Activated CD8-positive, alpha-beta memory T cell treated with anti-CD3 and anti-CD28 coated beads, Interleukin-2, amount 10 ng/mL, durations not matched to agents 7 days and 5 days (primary cell): ENCODE data around the gene GTF2A2. TPM values are rescaled to one million over a fixed set of nuclear protein-coding genes. Genes with fewer than 3 reads are reported as not detected.
A peak's percentile ranks its signal among the peaks of the same experiment; 100 is the strongest.
"Not testable (repeated sequence)": the region's sequence is repeated elsewhere in the genome, so short reads cannot be mapped to it uniquely, and the experiment has no call there.

Source experiments
- ATAC-seq: fragments of 150-1000 bp; cut with Tn5 transposase; one replicate; pipeline ENCODE4 v1.10.0; 2021; ENCODE audit warnings: moderate library complexity
- CTCF ChIA-PET: fragments of 350-600 bp; sonication (Branson Sonifier 250); formaldehyde crosslinking; loops from one replicate; lab custom pipeline; 2021; ENCODE audit warnings: antibody characterized with exemption; lab: Charles Lee
- DNase-seq: peaks from one replicate; pipeline ENCODE4 v3.0.0-alpha.2; 2020
- H3K27ac Mint-ChIP-seq: one replicate; pipeline ENCODE4 v1.8.0; 2021; ENCODE audit warnings: mild to moderate bottlenecking, mixed read lengths
- H3K27me3 Mint-ChIP-seq: one replicate; pipeline ENCODE4 v1.8.0; 2021; ENCODE audit warnings: mixed read lengths
- H3K36me3 Mint-ChIP-seq: one replicate; pipeline ENCODE4 v1.8.0; 2021; ENCODE audit warnings: mild to moderate bottlenecking, mixed read lengths
- H3K4me1 Mint-ChIP-seq: one replicate; pipeline ENCODE4 v1.8.0; 2021; ENCODE audit warnings: mixed read lengths
- H3K4me3 Mint-ChIP-seq: one replicate; pipeline ENCODE4 v1.8.0; 2021; ENCODE audit warnings: mild to moderate bottlenecking, moderate library complexity, mixed read lengths
- H3K9me3 Mint-ChIP-seq: one replicate; pipeline ENCODE4 v1.8.0; 2022; ENCODE audit warnings: low read depth, mixed read lengths
- total RNA-seq, 2 experiments: library from RNA; stranded (reverse); gene quantifications; one replicate each; pipeline ENCODE4 v1.2.3, GENCODE V29; 2021

GTF2A2 gene
- total RNA-seq, 2 experiments from 2014 or later = 105 to 144 TPM

- H3K36me3 Mint-ChIP-seq = peaks cover 22% of the 10 kb centered on the region
- H3K27ac Mint-ChIP-seq = no peak overlapping the region
- H3K9me3 Mint-ChIP-seq = peaks cover 2% of the 10 kb centered on the region
- no peaks in the 10 kb centered on the region for H3K27me3 Mint-ChIP-seq
- DNase-seq = no peak
- no peak for ATAC-seq
- CTCF ChIA-PET = interaction anchor here (2.0 kb wide), 1 partner anchor 121 kb away, joined by 9 read pairs; no protein-coding TSS in a partner anchor
- peaks cover 9% of the 10 kb centered on the region for H3K4me1 Mint-ChIP-seq
- no peak overlapping the region for H3K4me3 Mint-ChIP-seq
Observed at GRCh38 chr15:59654046-59654445, 3.3 kb downstream of the GTF2A2 start.

- DNase-seq = no peak
- ATAC-seq = no peak
- H3K27me3 Mint-ChIP-seq = no peaks in the 10 kb centered on the region
- H3K9me3 Mint-ChIP-seq = peaks cover 2% of the 10 kb centered on the region
- no peak overlapping the region for H3K4me3 Mint-ChIP-seq
- H3K4me1 Mint-ChIP-seq = peaks cover 2% of the 10 kb centered on the region
- peaks cover 33% of the 10 kb centered on the region for H3K36me3 Mint-ChIP-seq
- H3K27ac Mint-ChIP-seq = no peak overlapping the region
- CTCF ChIA-PET = interaction anchor here (1.0 to 1.2 kb wide), 2 partner anchors 116 to 121 kb away, joined by 3 to 4 read pairs; no protein-coding TSS in a partner anchor
Observed at GRCh38 chr15:59649603-59650002, 7.7 kb downstream of the GTF2A2 start.

- Mint-ChIP-seq H3K27me3 (no peaks in the 10 kb centered on the region), H3K36me3 (peaks cover 36% of the 10 kb centered on the region), H3K4me3 (no peak overlapping the region), H3K9me3 (no peaks in the 10 kb centered on the region), H3K27ac (no peak overlapping the region), H3K4me1 (peaks cover 4% of the 10 kb centered on the region)
- ATAC-seq (no peak), DNase-seq (no peak)
- CTCF ChIA-PET = interaction anchor here (0.6 to 1.8 kb wide), 5 partner anchors 9 to 761 kb away, joined by 3 to 5 read pairs (median 3); partner anchors contain the start of gene GTF2A2
Observed at GRCh38 chr15:59647085-59647484, 10.2 kb downstream of the GTF2A2 start.

GRCh38 chr15:59646277-59646676 lies 11.0 kb downstream of the GTF2A2 start:
- CTCF ChIA-PET = interaction anchor here (0.6 to 1.8 kb wide), 3 partner anchors 11 to 708 kb away, joined by 3 to 5 read pairs (median 3); partner anchors contain the start of gene GTF2A2
- ATAC-seq = no peak
- no peak overlapping the region for H3K4me3 Mint-ChIP-seq
- no peaks in the 10 kb centered on the region for H3K27me3 Mint-ChIP-seq
- no peaks in the 10 kb centered on the region for H3K9me3 Mint-ChIP-seq
- DNase-seq = no peak
- H3K27ac Mint-ChIP-seq = no peak overlapping the region
- H3K4me1 Mint-ChIP-seq = peaks cover 4% of the 10 kb centered on the region
- H3K36me3 Mint-ChIP-seq = peaks cover 35% of the 10 kb centered on the region

GRCh38 chr15:59645812-59646211 lies 11.5 kb downstream of the GTF2A2 start:
- H3K4me3 Mint-ChIP-seq, H3K27me3 Mint-ChIP-seq, H3K27ac Mint-ChIP-seq, H3K9me3 Mint-ChIP-seq, H3K4me1 Mint-ChIP-seq, ATAC-seq, DNase-seq: not testable (repeated sequence)
- CTCF ChIA-PET = interaction anchor here (0.6 to 1.8 kb wide), 2 partner anchors 117 to 708 kb away, joined by 3 to 5 read pairs; no protein-coding TSS in a partner anchor
- H3K36me3 Mint-ChIP-seq = peaks cover 36% of the 10 kb centered on the region

- Mint-ChIP-seq H3K27ac (no peak overlapping the region), H3K9me3 (no peaks in the 10 kb centered on the region), H3K4me1 (peaks cover 2% of the 10 kb centered on the region), H3K36me3 (peaks cover 30% of the 10 kb centered on the region), H3K27me3 (no peaks in the 10 kb centered on the region), H3K4me3 (no peak overlapping the region)
- ATAC-seq = no peak
- CTCF ChIA-PET = no interaction called here
- no peak for DNase-seq
Observed at GRCh38 chr15:59644756-59645155, 12.6 kb downstream of the GTF2A2 start.

GRCh38 chr15:59642351-59642750 lies 15.0 kb downstream of the GTF2A2 start:
- CTCF ChIA-PET = interaction anchor here (1.1 to 1.6 kb wide), 3 partner anchors 10 to 113 kb away, joined by 3 to 6 read pairs (median 4); no protein-coding TSS in a partner anchor
- DNase-seq (no peak), ATAC-seq (no peak)
- Mint-ChIP-seq H3K36me3 (peaks cover 33% of the 10 kb centered on the region), H3K27ac (no peak overlapping the region), H3K27me3 (no peaks in the 10 kb centered on the region), H3K9me3 (no peaks in the 10 kb centered on the region), H3K4me1 (peaks cover 2% of the 10 kb centered on the region), H3K4me3 (no peak overlapping the region)

GRCh38 chr15:59637507-59637906 lies 19.8 kb downstream of the GTF2A2 start:
- not testable (repeated sequence) for ATAC-seq

GRCh38 chr15:59636184-59636583 lies 21.1 kb downstream of the GTF2A2 start:
- ATAC-seq (no peak), DNase-seq (no peak)
- Mint-ChIP-seq H3K27ac (no peak overlapping the region), H3K27me3 (peaks cover 5% of the 10 kb centered on the region), H3K36me3 (peaks cover 19% of the 10 kb centered on the region), H3K9me3 (no peaks in the 10 kb centered on the region), H3K4me1 (no peaks in the 10 kb centered on the region), H3K4me3 (no peak overlapping the region)
- CTCF ChIA-PET = interaction anchor here (2.0 kb wide), 1 partner anchor 103 kb away, joined by 11 read pairs; no protein-coding TSS in a partner anchor

More at GRCh38 chr15:59637507-59637906, 19.8 kb downstream of the GTF2A2 start:
- not testable (repeated sequence) for H3K9me3 Mint-ChIP-seq, H3K27me3 Mint-ChIP-seq, DNase-seq, H3K27ac Mint-ChIP-seq, H3K4me1 Mint-ChIP-seq, H3K4me3 Mint-ChIP-seq
- CTCF ChIA-PET = interaction anchor here (1.4 to 2.2 kb wide), 2 partner anchors 10 to 105 kb away, joined by 4 read pairs; no protein-coding TSS in a partner anchor
- H3K36me3 Mint-ChIP-seq = peaks cover 25% of the 10 kb centered on the region

GRCh38 chr15:59632714-59633113 lies 24.6 kb downstream of the GTF2A2 start:
- Mint-ChIP-seq H3K9me3 (no peaks in the 10 kb centered on the region), H3K27me3 (peaks cover 12% of the 10 kb centered on the region), H3K4me1 (peaks cover 1% of the 10 kb centered on the region), H3K27ac (no peak overlapping the region), H3K4me3 (no peak overlapping the region), H3K36me3 (peaks cover 7% of the 10 kb centered on the region)
- CTCF ChIA-PET = interaction anchor here (1.4 to 2.4 kb wide), 3 partner anchors 9 to 99 kb away, joined by 3 to 12 read pairs (median 4); no protein-coding TSS in a partner anchor
- ATAC-seq (no peak), DNase-seq (no peak)

GRCh38 chr15:59622289-59622688 lies 35.0 kb downstream of the GTF2A2 start:
- Mint-ChIP-seq H3K27me3 (peaks cover 29% of the 10 kb centered on the region), H3K4me3 (no peak overlapping the region), H3K27ac (no peak overlapping the region), H3K4me1 (no peaks in the 10 kb centered on the region), H3K36me3 (no peaks in the 10 kb centered on the region), H3K9me3 (no peaks in the 10 kb centered on the region)
- ATAC-seq (peak; percentile 93), DNase-seq (peak; percentile 81)
- CTCF ChIA-PET = interaction anchor here (0.7 to 2.8 kb wide), 5 partner anchors 12 to 418 kb away, joined by 3 to 17 read pairs (median 3); no protein-coding TSS in a partner anchor

GRCh38 chr15:59618406-59618805 lies 38.9 kb downstream of the GTF2A2 start:
- ATAC-seq (no peak), DNase-seq (no peak)
- peaks cover 36% of the 10 kb centered on the region for H3K27me3 Mint-ChIP-seq
- H3K36me3 Mint-ChIP-seq = peaks cover 3% of the 10 kb centered on the region
- CTCF ChIA-PET = interaction anchor here (2.5 kb wide), 1 partner anchor 89 kb away, joined by 9 read pairs; no protein-coding TSS in a partner anchor
- H3K4me3 Mint-ChIP-seq = no peak overlapping the region
- no peak overlapping the region for H3K27ac Mint-ChIP-seq
- H3K9me3 Mint-ChIP-seq = peaks cover 7% of the 10 kb centered on the region
- peaks cover 3% of the 10 kb centered on the region for H3K4me1 Mint-ChIP-seq

GRCh38 chr15:59616379-59616778 lies 40.9 kb downstream of the GTF2A2 start:
- H3K4me3 Mint-ChIP-seq = no peak overlapping the region
- H3K27ac Mint-ChIP-seq = no peak overlapping the region
- ATAC-seq = no peak
- peaks cover 3% of the 10 kb centered on the region for H3K4me1 Mint-ChIP-seq
- peaks cover 45% of the 10 kb centered on the region for H3K27me3 Mint-ChIP-seq
- CTCF ChIA-PET = interaction anchor here (1.3 to 3.3 kb wide), 4 partner anchors 9 to 87 kb away, joined by 3 to 19 read pairs (median 6); no protein-coding TSS in a partner anchor
- peaks cover 3% of the 10 kb centered on the region for H3K36me3 Mint-ChIP-seq
- DNase-seq = no peak
- H3K9me3 Mint-ChIP-seq = peaks cover 7% of the 10 kb centered on the region

- ATAC-seq (no peak), DNase-seq (no peak)
- Mint-ChIP-seq H3K27ac (no peak overlapping the region), H3K36me3 (peaks cover 3% of the 10 kb centered on the region), H3K27me3 (peaks cover 48% of the 10 kb centered on the region), H3K9me3 (peaks cover 7% of the 10 kb centered on the region), H3K4me3 (no peak overlapping the region), H3K4me1 (peaks cover 3% of the 10 kb centered on the region)
- CTCF ChIA-PET = interaction anchor here (1.8 to 3.3 kb wide), 2 partner anchors 10 to 83 kb away, joined by 3 to 19 read pairs; no protein-coding TSS in a partner anchor
Observed at GRCh38 chr15:59615661-59616060, 41.7 kb downstream of the GTF2A2 start.
